Tibial nerve (tissue), 4 donors: ENCODE measurements around the gene ENDOU.

Source experiments
- CTCF ChIP-seq, 5 experiments: fragments of 200-600 bp in 3 of 5; fragments of 450-650 bp in 2 of 5; sonication (generic) in 3 of 5; IDR thresholded peaks; one replicate each; pipeline ENCODE4 v1.5.1; 2016 to 2019; ENCODE audit warnings: antibody characterized with exemption in 5 of 5, mild to moderate bottlenecking in 3 of 5, moderate library complexity in 2 of 5
- EP300 ChIP-seq, 2 donors: sonication (generic); formaldehyde crosslinking; IDR thresholded peaks; one replicate each; pipeline ENCODE4 v1.6.1; 2017; ENCODE audit warnings: antibody characterized with exemption in 2 of 2, mild to moderate bottlenecking in 1 of 2
- POLR2A ChIP-seq, 2 donors: fragments of 450-650 bp; IDR thresholded peaks; one replicate each; pipeline ENCODE4 v1.6.1; 2017; ENCODE audit warnings: antibody characterized with exemption in 2 of 2, mild to moderate bottlenecking in 2 of 2, moderate library complexity in 2 of 2

- TF ChIP-seq POLR2A (IDR thresholded peaks at IDR 0.05): no peak
- TF ChIP-seq EP300 (IDR thresholded peaks at IDR 0.05): no peak
- no peak for TF ChIP-seq CTCF (IDR thresholded peaks at IDR 0.05)
These were observed 17.9 kb downstream of the ENDOU start for GRCh38 chr12:47707355-47707754.
